PC-9 (cell line): ENCODE data around the gene HMG20A.

Source experiments
- EZH2 ChIP-seq: fragments of 200-600 bp; sonication (generic); IDR thresholded peaks from 2 replicates; pipeline ENCODE4 v1.8.0; 2017; ENCODE audit warnings: antibody characterized with exemption, low read depth
- TF ChIP-seq, protein P1 (sequence below): fragments of 200-600 bp; sonication (generic); conservative IDR thresholded peaks from 2 replicates; pipeline ENCODE4 v1.6.1; 2017; ENCODE audit warnings: mixed run types, antibody characterized with exemption, mild to moderate bottlenecking, moderate library complexity

- no peak for TF ChIP-seq EZH2
- TF ChIP-seq, protein P1, sequence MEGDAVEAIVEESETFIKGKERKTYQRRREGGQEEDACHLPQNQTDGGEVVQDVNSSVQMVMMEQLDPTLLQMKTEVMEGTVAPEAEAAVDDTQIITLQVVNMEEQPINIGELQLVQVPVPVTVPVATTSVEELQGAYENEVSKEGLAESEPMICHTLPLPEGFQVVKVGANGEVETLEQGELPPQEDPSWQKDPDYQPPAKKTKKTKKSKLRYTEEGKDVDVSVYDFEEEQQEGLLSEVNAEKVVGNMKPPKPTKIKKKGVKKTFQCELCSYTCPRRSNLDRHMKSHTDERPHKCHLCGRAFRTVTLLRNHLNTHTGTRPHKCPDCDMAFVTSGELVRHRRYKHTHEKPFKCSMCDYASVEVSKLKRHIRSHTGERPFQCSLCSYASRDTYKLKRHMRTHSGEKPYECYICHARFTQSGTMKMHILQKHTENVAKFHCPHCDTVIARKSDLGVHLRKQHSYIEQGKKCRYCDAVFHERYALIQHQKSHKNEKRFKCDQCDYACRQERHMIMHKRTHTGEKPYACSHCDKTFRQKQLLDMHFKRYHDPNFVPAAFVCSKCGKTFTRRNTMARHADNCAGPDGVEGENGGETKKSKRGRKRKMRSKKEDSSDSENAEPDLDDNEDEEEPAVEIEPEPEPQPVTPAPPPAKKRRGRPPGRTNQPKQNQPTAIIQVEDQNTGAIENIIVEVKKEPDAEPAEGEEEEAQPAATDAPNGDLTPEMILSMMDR, result no peak
These were observed 43.6 kb downstream of the HMG20A start for GRCh38 chr15:77464129-77464865.
